CD4-positive, CD25-positive, alpha-beta regulatory T cell (primary cell): Measurements from ENCODE around the gene SLC2A6. TPM values are rescaled to one million over a fixed set of nuclear protein-coding genes. Genes with fewer than 3 reads are reported as not detected.

Experiments
- ATAC-seq, 2 donors: fragments of 150-1000 bp; cut with Tn5 transposase; one replicate each; pipeline ENCODE4 v1.10.0; 2021; ENCODE audit warnings: low read depth in 2 of 2, moderate number of reproducible peaks in 2 of 2, moderate library complexity in 1 of 2
- DNase-seq, 3 donors: peaks; one replicate each; pipeline versions ENCODE4 v3.0.0 to v3.0.0-alpha.2; 2012 to 2022; ENCODE audit warnings: mixed read lengths in 1 of 3
- H3K27ac ChIP-seq: one replicate; pipeline ENCODE4 v1.7.0; 2013; ENCODE audit warnings: mild to moderate bottlenecking, low read length; ENCODE audit not compliant: insufficient read depth, poor library complexity, severe bottlenecking
- H3K27me3 ChIP-seq: one replicate; pipeline ENCODE4 v1.7.0; 2013; ENCODE audit warnings: low read length; ENCODE audit not compliant: control insufficient read depth, insufficient read depth
- H3K36me3 ChIP-seq: one replicate; pipeline ENCODE4 v1.7.0; 2013; ENCODE audit warnings: mild to moderate bottlenecking, low read length, moderate library complexity; ENCODE audit not compliant: control insufficient read depth, insufficient read depth
- H3K4me1 ChIP-seq: 2 replicates; pipeline ENCODE4 v1.7.0; 2013; ENCODE audit warnings: mild to moderate bottlenecking, low read length; ENCODE audit not compliant: insufficient read depth, control insufficient read depth, poor library complexity, severe bottlenecking
- H3K4me3 ChIP-seq: one replicate; pipeline ENCODE4 v1.7.0; 2013; ENCODE audit warnings: low read depth, mild to moderate bottlenecking, low read length, moderate library complexity
- H3K9me3 ChIP-seq, 2 experiments: 1 replicate in 1 of 2; 2 replicates in 1 of 2; pipeline ENCODE4 v1.7.0; 2013; ENCODE audit warnings: low read length in 2 of 2, mild to moderate bottlenecking in 1 of 2, moderate library complexity in 1 of 2; ENCODE audit not compliant: control insufficient read depth in 2 of 2
- H3K27ac Mint-ChIP-seq, 3 donors: one replicate each; pipeline ENCODE4 v1.8.0; 2020 to 2022; ENCODE audit warnings: mild to moderate bottlenecking in 3 of 3, mixed read lengths in 3 of 3, moderate library complexity in 2 of 3
- H3K27me3 Mint-ChIP-seq: one replicate; pipeline ENCODE4 v1.8.0; 2022; ENCODE audit warnings: mild to moderate bottlenecking, mixed read lengths
- H3K36me3 Mint-ChIP-seq: one replicate; pipeline ENCODE4 v1.8.0; 2020; ENCODE audit warnings: mixed read lengths
- H3K4me1 Mint-ChIP-seq, 4 donors: one replicate each; pipeline ENCODE4 v1.8.0; 2020 to 2022; ENCODE audit warnings: mixed read lengths in 4 of 4, mild to moderate bottlenecking in 1 of 4
- H3K4me3 Mint-ChIP-seq, 4 donors: one replicate each; pipeline ENCODE4 v1.8.0; 2020 to 2022; ENCODE audit warnings: mild to moderate bottlenecking in 4 of 4, mixed read lengths in 4 of 4, moderate library complexity in 3 of 4
- H3K9me3 Mint-ChIP-seq, 7 donors: one replicate each; pipeline ENCODE4 v1.8.0; 2020 to 2022; ENCODE audit warnings: mixed read lengths in 7 of 7, mild to moderate bottlenecking in 3 of 7, moderate library complexity in 2 of 7
- polyA plus RNA-seq, 4 donors: library from polyadenylated mRNA; unstranded; fragments of 300-500 nt; fragmentation: Illumina TruSeq; gene quantifications; one replicate each; pipeline ENCODE4 v1.2.3, GENCODE V29; 2021
- total RNA-seq: library from RNA; stranded (reverse); gene quantifications from one replicate; pipeline ENCODE4 v1.2.3, GENCODE V29; 2022

SLC2A6 gene
- total and polyA plus RNA-seq, 5 donors from 2014 or later: 0.63 to 2.2 (median 1.8) TPM

GRCh38 chr9:133436681-133437080 lies 42.2 kb downstream of the SLC2A6 start:
- no peak overlapping the region for H3K27ac Mint-ChIP-seq
- Histone ChIP-seq H3K27me3 (no peaks in the 10 kb centered on the region), H3K9me3 (no peaks in the 10 kb centered on the region), H3K4me1 (no peaks in the 10 kb centered on the region), H3K36me3 (no peaks in the 10 kb centered on the region), H3K4me3 (no peak overlapping the region), H3K27ac (no peak overlapping the region)
- no peak overlapping the region for H3K4me3 Mint-ChIP-seq
- H3K27me3 Mint-ChIP-seq: peaks cover 5% of the 10 kb centered on the region
- H3K36me3 Mint-ChIP-seq: no peaks in the 10 kb centered on the region
- H3K9me3 Mint-ChIP-seq: peaks cover 0 to 2% (median 0%) of the 10 kb centered on the region in 7 donors
- no peak for DNase-seq
- ATAC-seq: no peak
- peaks cover 0 to 3% (median 1%) of the 10 kb centered on the region in 4 donors for H3K4me1 Mint-ChIP-seq

- Histone ChIP-seq H3K4me1 (no peaks in the 10 kb centered on the region), H3K9me3 (no peaks in the 10 kb centered on the region), H3K36me3 (no peaks in the 10 kb centered on the region), H3K27ac (no peak overlapping the region), H3K4me3 (no peak overlapping the region), H3K27me3 (no peaks in the 10 kb centered on the region)
- Mint-ChIP-seq H3K36me3 (no peaks in the 10 kb centered on the region), H3K27me3 (peaks cover 17% of the 10 kb centered on the region), H3K4me1 (peaks cover 0 to 4% (median 1%) of the 10 kb centered on the region in 4 donors), H3K9me3 (peaks cover 0 to 2% (median 0%) of the 10 kb centered on the region in 7 donors), H3K4me3 (no peak overlapping the region), H3K27ac (no peak overlapping the region)
- ATAC-seq (no peak), DNase-seq (no peak)
These were observed 45.5 kb downstream of the SLC2A6 start for GRCh38 chr9:133433351-133433843.

DNA sequence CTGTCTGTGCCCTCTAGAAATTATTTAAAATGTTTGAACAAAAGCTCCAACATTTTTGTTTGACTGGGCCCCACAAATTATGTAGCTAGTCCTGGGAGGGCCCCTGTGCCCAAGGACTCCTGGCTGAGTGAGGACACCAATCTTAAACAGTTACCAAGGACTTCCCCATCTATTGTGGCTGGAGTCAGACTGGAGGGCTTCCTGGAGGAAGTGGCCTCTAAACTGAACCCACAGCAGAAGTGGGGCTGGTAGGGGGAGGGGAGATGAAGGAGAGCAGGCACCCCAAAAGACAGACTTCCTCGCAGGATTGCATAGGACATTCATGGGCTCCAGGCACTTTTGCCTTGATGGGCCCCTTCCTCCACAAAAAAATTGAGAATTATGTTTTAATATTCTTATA lies 48.7 kb downstream of the SLC2A6 start:
- Mint-ChIP-seq H3K4me3 (no peak overlapping the region), H3K27me3 (peaks cover 34% of the 10 kb centered on the region), H3K9me3 (peaks cover 0 to 2% (median 0%) of the 10 kb centered on the region in 7 donors), H3K4me1 (peaks cover 0 to 9% (median 1%) of the 10 kb centered on the region in 4 donors), H3K36me3 (no peaks in the 10 kb centered on the region), H3K27ac (no peak overlapping the region)
- H3K27me3 ChIP-seq: no peaks in the 10 kb centered on the region
- no peak overlapping the region for H3K27ac ChIP-seq
- no peaks in the 10 kb centered on the region for H3K36me3 ChIP-seq
- DNase-seq: no peak
- H3K9me3 ChIP-seq: no peaks in the 10 kb centered on the region
- no peak for ATAC-seq
- no peak overlapping the region for H3K4me3 ChIP-seq
- no peaks in the 10 kb centered on the region for H3K4me1 ChIP-seq

- H3K4me3 ChIP-seq: no peak overlapping the region
- no peak overlapping the region for H3K27ac ChIP-seq
- H3K9me3 ChIP-seq: no peaks in the 10 kb centered on the region
- ATAC-seq (peak; percentile 34 to 37), DNase-seq (no peak)
- Mint-ChIP-seq H3K27ac (no peak overlapping the region), H3K4me1 (peaks cover 0 to 9% (median under 1%) of the 10 kb centered on the region in 4 donors), H3K9me3 (peaks cover 0 to 2% (median 0%) of the 10 kb centered on the region in 7 donors), H3K27me3 (peaks cover 34% of the 10 kb centered on the region), H3K4me3 (no peak overlapping the region), H3K36me3 (no peaks in the 10 kb centered on the region)
- H3K27me3 ChIP-seq: no peaks in the 10 kb centered on the region
- H3K36me3 ChIP-seq: no peaks in the 10 kb centered on the region
- H3K4me1 ChIP-seq: no peaks in the 10 kb centered on the region
These were observed 49.2 kb downstream of the SLC2A6 start for GRCh38 chr9:133429641-133430161.

GRCh38 chr9:133429214-133429613 lies 49.7 kb downstream of the SLC2A6 start:
- H3K9me3 Mint-ChIP-seq: peaks cover 0 to 2% (median 0%) of the 10 kb centered on the region in 7 donors
- no peak overlapping the region for H3K4me3 Mint-ChIP-seq
- no peak overlapping the region for H3K27ac Mint-ChIP-seq
- H3K4me3 ChIP-seq: no peak overlapping the region
- ATAC-seq: no peak
- no peak overlapping the region for H3K27ac ChIP-seq
- peaks cover 37% of the 10 kb centered on the region for H3K27me3 Mint-ChIP-seq
- no peaks in the 10 kb centered on the region for H3K36me3 ChIP-seq
- no peaks in the 10 kb centered on the region for H3K4me1 ChIP-seq
- no peaks in the 10 kb centered on the region for H3K27me3 ChIP-seq
- H3K36me3 Mint-ChIP-seq: no peaks in the 10 kb centered on the region
- no peaks in the 10 kb centered on the region for H3K9me3 ChIP-seq
- peaks cover 0 to 9% (median 0%) of the 10 kb centered on the region in 4 donors for H3K4me1 Mint-ChIP-seq
- DNase-seq: no peak

DNA sequence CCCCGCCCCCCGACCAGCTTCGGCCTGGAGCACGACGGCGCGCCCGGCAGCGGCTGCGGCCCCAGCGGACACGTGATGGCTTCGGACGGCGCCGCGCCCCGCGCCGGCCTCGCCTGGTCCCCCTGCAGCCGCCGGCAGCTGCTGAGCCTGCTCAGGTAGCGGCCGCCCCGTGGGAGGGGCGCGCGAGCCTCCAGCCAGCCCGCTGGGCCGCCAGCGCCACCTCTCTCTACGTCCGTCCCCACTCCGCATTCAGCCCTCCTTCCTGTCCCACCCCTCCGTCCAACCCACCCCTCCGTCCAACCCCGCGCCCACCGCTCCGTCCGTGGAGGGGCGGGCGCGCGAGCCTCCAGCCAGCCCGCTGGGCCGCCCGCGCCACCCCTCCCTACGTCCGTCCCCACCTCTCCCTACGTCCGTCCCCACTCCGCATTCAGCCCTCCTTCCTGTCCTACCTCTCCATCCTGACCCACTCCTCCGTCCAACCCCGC lies 50.2 kb downstream of the SLC2A6 start:
- Histone ChIP-seq H3K4me3 (no peak overlapping the region), H3K4me1 (no peaks in the 10 kb centered on the region), H3K27ac (no peak overlapping the region), H3K36me3 (no peaks in the 10 kb centered on the region), H3K27me3 (no peaks in the 10 kb centered on the region), H3K9me3 (no peaks in the 10 kb centered on the region)
- H3K27me3 Mint-ChIP-seq: peaks cover 40% of the 10 kb centered on the region
- no peaks in the 10 kb centered on the region for H3K36me3 Mint-ChIP-seq
- ATAC-seq (no peak), DNase-seq (no peak)
- H3K9me3 Mint-ChIP-seq: peaks cover 0 to under 1% (median 0%) of the 10 kb centered on the region in 7 donors
- no peak overlapping the region for H3K4me3 Mint-ChIP-seq
- no peak overlapping the region for H3K27ac Mint-ChIP-seq
- H3K4me1 Mint-ChIP-seq: peaks cover 0 to 9% (median 0%) of the 10 kb centered on the region in 4 donors

- Histone ChIP-seq H3K4me3 (no peak overlapping the region), H3K9me3 (no peaks in the 10 kb centered on the region), H3K36me3 (no peaks in the 10 kb centered on the region), H3K27ac (no peak overlapping the region), H3K27me3 (no peaks in the 10 kb centered on the region), H3K4me1 (no peaks in the 10 kb centered on the region)
- Mint-ChIP-seq H3K36me3 (no peaks in the 10 kb centered on the region), H3K9me3 (no peaks in the 10 kb centered on the region), H3K27me3 (peaks cover 40% of the 10 kb centered on the region), H3K27ac (no peak overlapping the region), H3K4me1 (peaks cover 0 to 9% (median 0%) of the 10 kb centered on the region in 4 donors), H3K4me3 (peak overlapping the region in 3 of 4 donors; percentile 20 to 43 (median 22))
- DNase-seq: no peak
- ATAC-seq: no peak
These were observed 51.1 kb downstream of the SLC2A6 start for GRCh38 chr9:133427658-133428348.
